Right lobe of liver (tissue), 4 donors: ENCODE results near the gene ELP5.

ENCODE experiments used
- POLR2A ChIP-seq: fragments of 450-650 bp; IDR thresholded peaks from one replicate; pipeline ENCODE4 v1.6.1; 2017; ENCODE audit warnings: antibody characterized with exemption, mild to moderate bottlenecking
- TF ChIP-seq, protein P1 (sequence below), 4 donors: fragments of 200-600 bp in 3 of 4; fragments of 450-650 bp in 1 of 4; IDR thresholded peaks; one replicate each; pipeline versions ENCODE4 v1.5.1 to v1.8.0; 2016 to 2022; ENCODE audit warnings: antibody characterized with exemption in 4 of 4, mild to moderate bottlenecking in 2 of 4
- donor health status: DM: no; HTN: no; CAD: no.
- donor health status: DM: no; HTN: no; CAD: no.
- donor health status: DM: no; HTN: yes; CAD: no.

DNA sequence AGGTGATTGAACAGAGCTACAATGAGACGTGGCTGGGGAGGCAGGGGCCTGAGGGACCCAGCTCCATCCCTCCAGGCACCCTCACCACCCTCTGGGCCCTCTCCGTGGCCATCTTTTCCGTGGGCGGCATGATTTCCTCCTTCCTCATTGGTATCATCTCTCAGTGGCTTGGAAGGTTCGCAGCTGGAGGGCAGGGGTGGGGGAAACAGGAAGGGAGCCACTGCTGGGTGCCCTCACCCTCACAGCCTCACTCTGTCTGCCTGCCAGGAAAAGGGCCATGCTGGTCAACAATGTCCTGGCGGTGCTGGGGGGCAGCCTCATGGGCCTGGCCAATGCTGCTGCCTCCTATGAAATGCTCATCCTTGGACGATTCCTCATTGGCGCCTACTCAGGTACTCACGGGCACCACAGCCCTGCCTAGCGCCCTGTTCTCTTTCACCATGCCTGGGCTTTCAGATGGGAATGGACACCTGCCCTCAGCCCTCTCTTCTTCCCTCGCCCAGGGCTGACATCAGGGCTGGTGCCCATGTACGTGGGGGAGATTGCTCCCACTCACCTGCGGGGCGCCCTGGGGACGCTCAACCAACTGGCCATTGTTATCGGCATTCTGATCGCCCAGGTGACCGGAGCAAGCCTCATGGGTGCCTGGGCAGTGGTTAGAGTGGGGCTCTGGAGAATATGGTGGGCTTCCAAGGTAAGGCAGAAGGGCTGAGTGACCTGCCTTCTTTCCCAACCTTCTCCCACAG, 31.6 kb downstream of the ELP5 start:
- TF ChIP-seq, protein P1, sequence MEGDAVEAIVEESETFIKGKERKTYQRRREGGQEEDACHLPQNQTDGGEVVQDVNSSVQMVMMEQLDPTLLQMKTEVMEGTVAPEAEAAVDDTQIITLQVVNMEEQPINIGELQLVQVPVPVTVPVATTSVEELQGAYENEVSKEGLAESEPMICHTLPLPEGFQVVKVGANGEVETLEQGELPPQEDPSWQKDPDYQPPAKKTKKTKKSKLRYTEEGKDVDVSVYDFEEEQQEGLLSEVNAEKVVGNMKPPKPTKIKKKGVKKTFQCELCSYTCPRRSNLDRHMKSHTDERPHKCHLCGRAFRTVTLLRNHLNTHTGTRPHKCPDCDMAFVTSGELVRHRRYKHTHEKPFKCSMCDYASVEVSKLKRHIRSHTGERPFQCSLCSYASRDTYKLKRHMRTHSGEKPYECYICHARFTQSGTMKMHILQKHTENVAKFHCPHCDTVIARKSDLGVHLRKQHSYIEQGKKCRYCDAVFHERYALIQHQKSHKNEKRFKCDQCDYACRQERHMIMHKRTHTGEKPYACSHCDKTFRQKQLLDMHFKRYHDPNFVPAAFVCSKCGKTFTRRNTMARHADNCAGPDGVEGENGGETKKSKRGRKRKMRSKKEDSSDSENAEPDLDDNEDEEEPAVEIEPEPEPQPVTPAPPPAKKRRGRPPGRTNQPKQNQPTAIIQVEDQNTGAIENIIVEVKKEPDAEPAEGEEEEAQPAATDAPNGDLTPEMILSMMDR (IDR thresholded peaks at IDR 0.05), result no peak
- no peak for TF ChIP-seq POLR2A
